Measurements from ENCODE around the gene CDK5R2.
A peak's percentile ranks its signal among the peaks of the same experiment; 100 is the strongest.

The CDK5R2 gene

GRCh38 chr2:218999881-219000568 is 40.6 kb downstream of the CDK5R2 start:
- no peak overlapping the region for H3K4me3 ChIP-seq (ENCODE audit: low read depth, low read length)
- no peak for TF ChIP-seq CTCF (IDR thresholded peaks at IDR 0.05; ENCODE audit: insufficient read depth, low read depth, low read length, missing control alignments)
- DNase-seq (ENCODE audit: low read depth), result no peak

GRCh38 chr2:219000569-219000960 is 41.1 kb downstream of the CDK5R2 start:
- DNase-seq (ENCODE audit: low read depth), result no peak
- no peak for TF ChIP-seq CTCF (IDR thresholded peaks at IDR 0.05; ENCODE audit: insufficient read depth, low read depth, low read length, missing control alignments)
- H3K4me3 ChIP-seq (ENCODE audit: low read depth, low read length), result no peak overlapping the region

GRCh38 chr2:219001100-219001576 is 41.7 kb downstream of the CDK5R2 start:
- no peak overlapping the region for H3K4me3 ChIP-seq (ENCODE audit: low read depth, low read length)
- DNase-seq (ENCODE audit: low read depth), result no peak
- TF ChIP-seq CTCF (IDR thresholded peaks at IDR 0.05; ENCODE audit: insufficient read depth, low read depth, low read length, missing control alignments), result no peak

- DNase-seq (ENCODE audit: low read depth), result no peak
- no peak for TF ChIP-seq CTCF (IDR thresholded peaks at IDR 0.05; ENCODE audit: insufficient read depth, low read depth, low read length, missing control alignments)
- no peak overlapping the region for H3K4me3 ChIP-seq (ENCODE audit: low read depth, low read length)
Observed at GRCh38 chr2:219001577-219002394, 42.3 kb downstream of the CDK5R2 start.

- DNase-seq (ENCODE audit: low read depth), result peak; percentile 21
- no peak overlapping the region for H3K4me3 ChIP-seq (ENCODE audit: low read depth, low read length)
- peak; percentile 19 for TF ChIP-seq CTCF (IDR thresholded peaks at IDR 0.05; ENCODE audit: insufficient read depth, low read depth, low read length, missing control alignments)
Observed at GRCh38 chr2:219002395-219003266, 43.2 kb downstream of the CDK5R2 start.

GRCh38 chr2:219003267-219003634 is 43.8 kb downstream of the CDK5R2 start:
- no peak for DNase-seq (ENCODE audit: low read depth)
- no peak for TF ChIP-seq CTCF (IDR thresholded peaks at IDR 0.05; ENCODE audit: insufficient read depth, low read depth, low read length, missing control alignments)
- H3K4me3 ChIP-seq (ENCODE audit: low read depth, low read length), result no peak overlapping the region
